ENCODE results near the gene RNASEH2B.

The RNASEH2B gene

DNA sequence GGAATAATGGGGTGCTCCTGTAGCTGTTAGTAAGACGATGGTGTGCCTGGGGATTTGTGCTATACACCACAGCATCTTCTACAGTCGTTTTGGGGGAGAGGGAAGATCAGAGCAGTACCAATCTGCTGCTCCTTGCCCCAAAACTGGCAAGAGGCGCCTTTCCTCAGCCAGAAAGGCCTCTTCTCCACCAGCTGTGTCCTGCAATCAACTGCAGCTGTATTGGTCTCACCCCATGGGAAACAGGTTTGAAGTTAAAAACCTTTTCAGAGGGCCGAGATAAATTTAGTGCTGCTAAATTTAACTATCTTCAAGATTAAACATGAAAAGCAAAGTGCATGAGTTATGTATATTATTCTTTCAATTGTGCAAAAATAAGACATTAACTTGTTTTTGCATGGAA is 1.2 kb upstream of the RNASEH2B start:
- no peak for DNase-seq

DNA sequence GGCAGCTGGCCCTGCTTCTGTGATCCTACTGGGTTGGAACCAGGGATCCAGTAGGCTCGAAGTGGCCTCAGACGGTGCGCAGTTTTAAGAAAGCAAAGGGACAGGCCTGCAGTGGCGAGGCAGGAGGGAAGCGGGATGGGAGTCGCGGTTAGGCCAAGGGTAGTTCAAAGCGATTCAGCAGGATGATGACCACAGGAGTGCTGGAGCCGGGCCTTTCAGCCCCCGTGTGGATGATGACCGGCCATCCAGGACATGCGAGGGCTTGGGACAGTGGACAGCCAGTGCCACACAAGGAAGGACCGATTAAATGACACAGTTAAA is 854 bp downstream of the RNASEH2B start:
- peak; percentile 84 for DNase-seq

GRCh38 chr13:50911081-50911631 is 1.6 kb downstream of the RNASEH2B start:
- peak; percentile 44 for DNase-seq

GRCh38 chr13:50911937-50912795 is 2.6 kb downstream of the RNASEH2B start:
- peak; percentile 92 for DNase-seq

GRCh38 chr13:50912851-50913250 is 3.3 kb downstream of the RNASEH2B start:
- no peak for DNase-seq

DNA sequence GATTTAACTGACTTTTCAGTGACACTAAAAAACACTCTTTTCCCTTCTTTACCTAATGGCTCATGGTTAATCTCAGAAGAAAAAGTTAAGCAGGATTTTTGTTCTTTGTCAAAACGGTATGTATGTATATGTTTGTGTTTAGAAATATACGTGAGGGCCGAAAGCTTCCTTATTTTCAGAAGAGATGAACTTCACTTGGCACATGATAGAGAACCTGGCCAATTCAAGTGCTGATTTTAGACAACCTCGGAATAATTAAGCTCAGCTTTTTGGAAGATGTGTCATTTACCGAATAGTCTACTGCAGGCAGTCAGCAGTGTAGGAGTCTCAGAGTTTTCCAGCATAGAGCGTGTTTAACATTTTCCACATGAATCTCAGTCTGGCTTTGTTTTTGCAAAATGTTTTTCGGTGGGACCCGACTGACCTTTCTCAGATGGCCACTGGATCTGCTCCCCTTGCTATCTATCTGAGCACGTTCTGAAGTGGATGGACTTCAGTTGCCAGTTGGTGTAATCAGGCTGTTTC is 4.6 kb downstream of the RNASEH2B start:
- DNase-seq = no peak

- DNase-seq = no peak
These were observed 5.3 kb downstream of the RNASEH2B start for GRCh38 chr13:50914848-50915247.

- peak; percentile 11 for DNase-seq
These were observed 6.0 kb downstream of the RNASEH2B start for GRCh38 chr13:50915565-50915964.

DNA sequence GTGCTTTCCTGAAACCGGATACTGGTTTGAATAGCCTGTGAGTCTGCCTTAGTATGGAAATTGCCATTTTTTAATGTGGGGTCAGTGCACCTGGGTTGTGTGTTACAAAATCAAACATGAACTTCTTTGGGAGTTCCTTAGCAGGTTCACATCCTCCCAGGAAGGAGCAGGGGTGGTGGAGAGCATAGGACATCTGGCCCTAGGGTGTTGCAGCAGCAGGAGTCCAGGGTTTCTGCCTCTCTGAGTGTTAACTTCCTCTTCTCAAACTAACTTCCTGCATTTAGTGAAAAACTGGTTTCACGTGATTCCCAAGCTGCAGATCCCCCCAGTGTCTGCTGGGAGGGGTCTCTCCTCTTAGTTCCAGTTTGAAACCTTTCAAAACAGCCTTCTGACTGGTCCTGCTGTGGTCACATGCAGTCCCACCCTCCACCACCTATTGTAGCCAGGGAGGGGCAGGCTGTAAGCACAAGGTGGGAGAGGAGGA is 7.2 kb downstream of the RNASEH2B start:
- DNase-seq = peak; percentile 56

- DNase-seq = no peak
These were observed 8.0 kb downstream of the RNASEH2B start for GRCh38 chr13:50917572-50917971.

GRCh38 chr13:50918567-50918966 is 9.0 kb downstream of the RNASEH2B start:
- no peak for DNase-seq

DNA sequence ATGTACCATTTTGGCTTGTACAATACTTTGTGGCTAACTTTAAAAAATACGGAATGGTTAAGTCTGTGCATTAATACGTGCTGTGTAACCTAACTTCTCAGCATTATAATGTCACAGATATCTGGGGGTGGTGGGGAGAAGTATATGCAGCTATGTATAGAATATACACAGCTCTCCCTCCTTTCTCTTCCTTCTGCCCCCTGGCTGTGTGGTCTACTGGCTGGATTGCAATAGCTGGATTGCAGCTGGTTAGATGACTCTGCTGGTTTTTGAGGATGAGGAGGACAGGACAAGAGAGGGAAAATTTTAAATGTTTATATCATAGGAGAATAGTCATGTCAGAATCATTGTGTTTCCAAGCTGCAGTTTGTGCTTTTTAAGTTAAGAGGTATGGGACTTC is 9.7 kb downstream of the RNASEH2B start:
- no peak for DNase-seq

GRCh38 chr13:50921706-50922105 is 12.1 kb downstream of the RNASEH2B start:
- no peak for DNase-seq

DNA sequence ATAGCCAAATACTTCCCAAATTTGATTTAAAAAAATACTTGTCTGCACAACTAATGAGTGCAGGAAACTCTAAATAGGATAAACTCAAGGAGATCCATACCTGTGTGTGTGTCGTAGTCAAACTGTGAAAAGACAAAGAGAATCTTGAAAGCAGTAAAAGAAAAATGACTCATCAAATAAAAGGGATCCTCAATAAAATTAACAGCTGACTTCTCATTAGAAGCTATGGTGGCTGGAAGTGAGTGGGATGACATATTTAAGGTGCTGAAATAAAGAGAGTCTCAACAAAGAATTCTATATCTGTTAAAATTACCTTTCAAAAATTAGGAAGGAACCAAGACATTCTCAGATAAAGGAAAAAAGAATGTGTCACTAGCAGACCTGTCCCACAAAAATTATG is 13.7 kb downstream of the RNASEH2B start:
- DNase-seq = no peak

GRCh38 chr13:50924025-50924424 is 14.4 kb downstream of the RNASEH2B start:
- DNase-seq = no peak

DNA sequence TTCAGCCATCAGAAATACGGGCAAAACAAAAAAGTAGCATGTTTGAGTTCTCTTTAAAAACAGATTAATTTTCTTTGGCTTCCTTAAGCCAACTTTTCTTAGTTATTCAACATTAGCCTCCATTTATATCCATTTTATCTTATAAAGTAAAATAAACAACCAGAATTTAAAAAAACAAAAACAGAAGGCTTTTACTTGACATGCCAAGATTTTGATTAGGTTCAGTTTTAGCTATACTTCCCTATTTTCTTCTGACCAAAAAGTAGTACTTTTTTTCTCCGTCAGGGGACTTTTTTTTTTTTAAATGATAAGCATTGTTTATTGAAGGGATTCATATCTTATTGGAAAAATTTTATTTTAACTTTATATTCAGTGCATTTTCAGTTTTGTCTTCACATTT is 18.1 kb downstream of the RNASEH2B start:
- no peak for DNase-seq

- no peak for DNase-seq
These were observed 18.5 kb downstream of the RNASEH2B start for GRCh38 chr13:50928102-50928501.

- DNase-seq = no peak
These were observed 19.3 kb downstream of the RNASEH2B start for GRCh38 chr13:50928659-50929462.

DNA sequence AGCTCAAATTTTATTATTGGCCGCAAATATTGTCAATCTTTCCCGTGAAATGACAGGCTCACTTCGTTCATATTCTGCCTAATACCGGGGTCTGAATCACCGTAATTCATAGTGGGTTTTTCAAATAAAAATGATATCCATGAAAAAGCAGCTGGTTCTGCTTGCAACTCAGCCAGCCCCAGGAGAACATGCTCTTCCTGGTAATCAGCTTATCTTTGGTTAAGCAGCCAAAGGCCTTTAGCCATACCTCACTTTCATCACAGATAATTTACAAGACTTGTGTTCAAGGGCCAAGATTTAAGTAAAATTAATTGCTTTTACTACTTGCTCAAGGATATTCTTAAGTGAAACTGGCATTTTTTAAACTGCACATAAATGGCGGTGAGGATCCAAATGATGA is 22.5 kb downstream of the RNASEH2B start:
- DNase-seq = no peak

DNA sequence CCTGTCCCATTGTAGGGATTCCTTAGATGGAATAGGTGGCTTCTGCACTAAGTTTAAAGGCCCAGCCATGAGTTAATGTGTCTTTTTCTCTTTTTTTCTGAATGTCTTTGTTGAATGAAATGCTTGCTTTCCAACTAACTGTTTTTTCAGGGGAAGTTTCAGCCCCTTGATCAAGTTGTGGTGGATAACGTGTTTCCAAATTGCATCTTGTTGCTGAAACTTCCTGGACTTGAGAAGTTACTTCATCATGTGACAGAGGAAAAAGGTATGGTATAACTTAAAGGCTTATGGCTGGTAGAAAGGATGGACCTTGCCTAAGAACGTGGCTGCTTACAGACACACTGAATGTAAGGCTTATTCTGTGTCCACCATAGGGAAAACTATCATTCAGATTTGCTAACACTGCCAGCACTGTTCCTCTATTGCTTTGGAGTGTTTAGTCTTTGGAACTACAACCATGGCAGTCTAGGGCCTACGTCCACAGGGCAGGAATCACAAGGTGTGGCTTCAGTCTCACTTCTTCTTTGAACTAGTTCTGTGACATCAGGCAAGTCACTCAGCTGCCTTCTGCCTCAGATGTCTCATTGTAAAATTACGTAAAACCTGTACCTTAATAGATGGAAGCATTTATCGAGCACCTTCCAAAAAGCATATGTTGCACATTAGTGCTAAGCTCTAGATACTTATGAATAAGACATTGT is 25.3 kb downstream of the RNASEH2B start:
- no peak for DNase-seq

DNA sequence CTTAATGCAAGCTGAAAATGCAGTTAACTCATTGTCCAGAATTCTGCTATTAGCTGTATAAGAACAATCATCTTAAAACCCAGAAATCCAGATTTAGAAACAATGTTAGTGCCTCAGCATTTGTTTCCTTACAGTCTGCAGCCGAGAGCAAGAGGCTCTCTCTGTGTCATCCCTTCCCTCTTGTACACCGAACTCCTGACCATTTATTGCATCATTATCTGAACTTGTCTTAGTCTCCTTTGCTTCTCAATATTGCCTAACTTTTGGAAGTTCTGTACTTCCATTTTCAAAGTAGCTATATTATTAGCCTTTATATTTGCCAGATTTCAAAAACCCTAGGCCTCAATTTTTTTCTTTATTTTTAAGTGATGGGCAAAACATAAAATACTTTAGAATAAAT is 27.1 kb downstream of the RNASEH2B start:
- DNase-seq = no peak

DNA sequence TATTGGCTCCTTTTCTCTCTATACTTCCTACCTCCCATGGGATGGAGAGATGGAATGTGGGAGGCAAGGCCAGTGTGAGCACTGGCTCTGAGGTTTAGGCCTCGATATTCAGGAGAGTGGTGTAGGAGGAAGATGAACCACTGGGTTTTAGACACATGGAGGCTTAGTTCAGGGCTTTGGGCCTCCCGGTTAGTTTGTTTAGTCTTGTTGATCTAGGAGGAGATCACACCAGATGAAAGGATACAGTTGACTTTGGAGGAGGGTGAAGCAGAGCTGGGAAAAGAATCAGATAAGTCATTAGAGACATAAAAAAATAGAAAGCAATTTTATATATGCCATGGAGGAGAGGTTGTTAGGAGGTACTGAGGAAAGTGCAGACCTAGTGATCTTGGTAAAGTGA is 30.9 kb downstream of the RNASEH2B start:
- peak; percentile 83 for DNase-seq

DNA sequence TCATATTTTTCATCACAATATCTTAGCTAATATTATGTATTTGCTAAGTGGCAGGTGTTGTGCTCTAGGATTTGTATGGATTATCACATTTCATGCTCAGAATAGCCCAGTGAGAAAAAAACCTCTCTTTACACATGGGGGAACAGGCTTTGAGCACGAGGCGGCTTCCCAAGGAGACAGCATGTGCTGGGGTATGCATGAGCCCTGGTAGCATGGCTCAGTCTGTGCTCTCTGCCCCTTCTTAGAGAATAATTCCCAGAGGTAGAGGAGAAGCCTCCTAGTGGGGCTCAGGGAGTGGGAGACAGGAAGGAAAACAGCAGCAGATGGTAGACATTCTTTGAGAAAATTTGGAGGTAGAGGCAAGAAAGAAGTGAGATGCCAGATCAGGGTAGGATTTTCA is 31.6 kb downstream of the RNASEH2B start:
- peak; percentile 58 for DNase-seq

Measured in DMS53 (cell line).